NAMALWA (cell line): ENCODE results near the gene CDYL.
A peak's percentile ranks its signal among the peaks of the same experiment; 100 is the strongest.
"Not testable (repeated sequence)": the region's sequence is repeated elsewhere in the genome, so short reads cannot be mapped to it uniquely, and the experiment has no call there.

Experiments used
- DNase-seq: peaks from one replicate; pipeline ENCODE4 v3.0.0-alpha.2; 2015; ENCODE audit warnings: low spot score

The CDYL gene

DNA sequence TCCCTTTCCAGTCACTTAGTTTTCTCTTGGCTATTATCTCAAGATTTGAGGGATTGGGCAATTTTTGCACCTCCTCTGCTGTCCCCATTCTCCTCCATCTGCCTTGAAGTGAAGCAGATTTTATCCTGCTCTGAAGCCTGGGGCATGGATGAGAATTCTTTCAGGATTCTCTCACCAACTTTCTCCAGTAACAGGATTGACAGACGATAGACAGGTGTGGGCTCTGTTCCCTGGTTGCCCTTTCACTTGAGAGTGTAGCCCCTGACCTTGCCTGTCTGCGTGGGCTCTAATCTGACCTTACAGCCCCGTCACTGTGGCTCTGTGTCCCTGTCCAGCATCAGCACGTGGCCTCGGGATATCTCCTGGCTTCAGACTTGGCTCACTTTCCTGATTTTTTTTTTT, 27.1 kb downstream of the CDYL start:
- DNase-seq = no peak

DNA sequence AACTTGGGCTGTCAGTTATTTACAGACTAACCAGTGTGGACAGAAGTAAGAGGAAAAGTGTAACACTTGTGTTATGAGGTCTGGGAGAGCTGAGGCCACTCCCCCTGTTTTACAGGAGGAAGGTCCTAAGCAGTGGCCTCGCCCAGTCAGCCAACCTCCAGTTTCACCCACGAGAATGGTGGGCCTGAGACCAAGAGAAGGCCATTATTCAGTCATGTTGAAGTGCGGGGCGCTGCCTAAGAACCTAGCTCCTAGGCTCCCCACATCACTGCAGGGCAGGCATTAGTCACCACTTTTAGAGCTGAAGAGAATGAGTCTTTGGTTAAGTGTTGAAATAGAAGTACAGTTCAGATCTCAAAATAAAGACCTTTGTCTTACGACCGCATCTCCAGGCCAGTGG, 27.9 kb downstream of the CDYL start:
- no peak for DNase-seq

DNA sequence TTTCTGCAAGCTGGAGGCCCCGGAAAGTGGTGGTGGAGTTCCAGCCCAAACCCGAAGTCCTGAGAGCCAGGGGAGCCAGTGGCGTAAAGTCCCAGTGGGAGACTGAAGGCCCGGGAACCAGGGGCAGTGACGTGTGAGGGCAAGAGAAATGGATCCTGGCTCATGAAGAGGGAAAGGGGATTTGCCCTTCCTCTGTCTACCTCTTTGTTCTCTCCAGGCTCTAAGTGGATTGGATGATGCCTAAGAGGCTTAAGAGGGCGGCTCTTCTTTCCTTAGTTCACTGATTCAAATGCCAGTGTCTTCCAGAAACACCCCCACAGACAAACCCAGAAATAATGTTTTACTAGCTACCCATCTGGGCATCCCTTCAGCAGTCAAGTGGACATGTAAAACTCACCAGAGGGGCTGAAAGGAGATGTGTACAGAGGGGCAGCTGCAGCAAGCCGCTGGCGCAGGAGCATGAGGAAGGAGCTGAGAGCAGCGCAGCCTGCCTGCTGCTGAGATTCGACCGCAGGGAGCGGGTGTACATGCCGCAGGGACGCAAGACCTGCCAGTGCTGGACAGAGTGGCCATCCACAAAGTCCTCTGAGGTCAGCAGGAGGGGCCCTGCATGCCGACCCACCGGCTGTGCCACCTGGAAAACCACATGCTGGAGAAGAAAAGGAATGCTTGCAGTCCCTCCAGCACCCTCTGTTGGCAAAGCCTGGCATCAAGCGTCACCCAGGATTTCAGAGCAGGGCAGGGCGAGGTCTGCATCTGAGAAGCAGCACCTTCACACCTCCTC, 29.5 kb downstream of the CDYL start:
- peak; percentile 36 for DNase-seq

DNA sequence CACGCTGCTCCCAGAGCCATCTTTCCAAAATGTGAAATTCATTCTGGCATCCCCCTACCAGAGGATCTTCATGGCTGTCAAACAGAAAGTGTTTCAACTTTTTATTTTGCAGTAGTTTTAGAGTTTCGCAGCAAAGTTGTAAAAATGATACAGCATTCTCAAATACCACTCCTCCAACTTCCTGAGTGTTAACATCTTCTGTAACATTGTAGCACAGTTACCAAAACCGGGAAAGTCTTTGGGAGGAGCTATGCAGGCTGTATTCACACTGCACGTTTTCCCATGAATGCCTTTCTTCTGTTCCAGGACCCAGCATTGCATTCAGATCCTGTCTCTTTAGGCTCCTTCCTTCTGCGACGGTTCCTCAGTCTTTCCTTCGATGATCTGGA, 30.1 kb downstream of the CDYL start:
- DNase-seq = no peak

DNA sequence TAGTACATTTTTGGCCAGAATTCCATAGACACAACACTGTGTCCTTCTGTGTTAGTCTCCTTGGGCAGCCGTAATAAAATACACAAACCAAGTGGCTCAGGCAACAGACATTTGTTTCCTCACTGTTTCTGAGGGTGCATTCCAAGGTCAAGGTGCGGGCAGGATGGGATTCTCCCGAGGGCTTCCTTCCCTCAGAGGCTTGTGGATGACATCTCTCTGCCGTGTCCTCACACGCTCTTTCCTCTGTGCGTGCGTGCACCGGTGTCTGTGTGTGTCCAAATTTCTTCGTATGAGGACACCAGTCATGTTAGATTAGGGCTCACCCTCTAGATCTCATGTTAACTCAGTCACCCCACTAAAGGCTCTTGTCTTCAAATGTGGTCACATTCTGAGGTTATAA, 30.6 kb downstream of the CDYL start:
- no peak for DNase-seq

DNA sequence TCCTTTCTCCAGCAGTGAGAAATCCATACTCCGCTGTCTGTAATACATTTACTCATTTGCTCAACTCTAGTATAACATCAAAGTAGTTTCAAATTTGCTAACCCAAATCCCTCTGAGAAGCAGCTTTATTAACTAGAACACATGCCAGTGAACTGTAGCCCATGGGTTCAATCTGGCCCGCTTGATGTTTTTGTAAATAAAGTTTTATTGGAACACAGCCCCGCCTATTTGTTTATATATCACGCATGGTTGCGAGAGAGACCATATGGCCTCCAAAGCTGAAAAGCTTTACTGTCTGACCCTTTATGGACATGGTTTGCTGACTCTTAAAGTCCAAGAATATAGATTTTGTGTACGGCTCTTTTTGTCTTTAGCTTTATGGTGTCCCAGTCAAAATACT, 32.2 kb downstream of the CDYL start:
- DNase-seq = no peak

DNA sequence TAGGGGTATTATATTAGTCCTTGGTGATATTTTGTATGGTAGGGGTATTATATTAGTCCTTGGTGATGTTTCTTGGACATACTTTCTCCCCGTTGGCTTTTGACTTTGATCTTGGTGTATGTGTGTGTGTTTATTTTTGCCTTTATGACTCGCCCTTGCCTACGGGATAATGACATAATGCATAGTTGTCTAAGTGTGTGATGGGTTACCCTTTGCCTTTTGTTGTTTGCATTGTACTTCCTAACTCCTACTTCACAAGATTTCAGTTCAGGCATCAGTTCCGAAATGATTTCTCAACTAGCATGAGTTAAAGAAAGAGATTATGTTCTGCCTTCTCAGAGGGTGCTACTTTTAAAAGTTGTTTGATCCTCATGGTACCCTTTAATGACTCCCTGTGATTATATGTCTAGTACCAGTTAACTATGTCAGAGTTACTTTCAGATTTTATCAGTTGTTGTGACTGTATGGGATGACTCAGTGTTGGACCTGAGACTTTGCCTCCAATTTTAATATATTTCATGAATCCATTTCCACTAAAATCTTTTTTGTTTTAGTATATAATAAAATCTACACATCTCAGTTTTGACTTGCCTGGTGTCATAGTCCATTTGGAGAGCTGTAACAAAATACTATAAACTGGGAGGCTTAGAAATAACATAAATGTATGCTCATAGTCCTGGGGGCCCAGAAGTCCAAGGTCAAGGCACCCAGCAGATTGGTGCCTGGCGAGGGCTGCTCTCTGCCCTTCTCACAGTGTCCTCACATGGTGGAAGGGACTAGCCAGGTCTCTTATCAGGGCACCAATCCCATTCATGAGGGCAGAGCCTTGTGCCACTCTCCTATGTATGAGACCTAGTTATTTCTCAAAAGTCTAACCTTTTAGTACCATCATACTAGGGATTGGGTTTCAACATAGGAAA, 34.1 kb downstream of the CDYL start:
- DNase-seq = no peak

DNA sequence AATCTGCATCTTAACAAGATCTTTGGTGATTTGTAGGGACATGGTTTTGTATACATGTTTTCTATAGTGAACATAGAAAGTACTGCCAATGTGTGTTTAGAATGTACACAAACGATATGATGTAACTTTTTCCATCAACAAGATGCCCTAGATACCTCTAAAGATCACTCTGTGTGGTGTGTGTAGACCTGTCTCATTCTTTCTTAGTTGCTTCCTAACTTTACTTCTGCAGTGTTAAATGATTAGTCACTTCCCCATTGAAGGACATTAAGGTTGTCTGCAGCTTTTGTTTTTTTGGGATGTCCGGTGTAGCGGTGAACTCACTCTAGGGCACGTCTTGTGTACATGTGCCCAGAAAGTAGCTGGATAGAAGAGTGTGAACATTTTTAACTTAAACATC, 35.9 kb downstream of the CDYL start:
- no peak for DNase-seq

DNA sequence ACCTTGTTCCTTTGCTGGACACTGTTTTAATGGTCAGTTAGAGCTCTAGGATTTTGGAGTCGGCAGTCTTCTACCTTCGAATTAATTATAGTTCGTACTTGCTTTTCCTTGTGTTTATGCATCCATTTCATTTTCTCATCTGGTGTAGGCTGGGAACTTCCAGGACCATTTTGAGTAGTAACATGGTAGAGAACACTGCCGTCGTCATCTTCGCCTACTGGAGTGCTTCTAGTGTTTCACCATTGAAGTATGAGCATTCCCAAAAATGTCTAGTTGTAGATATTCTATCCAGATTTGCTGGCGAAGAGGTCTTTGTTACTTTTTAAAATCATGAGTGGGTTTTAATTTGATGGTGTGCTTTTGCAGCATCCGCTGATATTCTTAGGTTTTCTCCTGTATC, 36.9 kb downstream of the CDYL start:
- no peak for DNase-seq

DNA sequence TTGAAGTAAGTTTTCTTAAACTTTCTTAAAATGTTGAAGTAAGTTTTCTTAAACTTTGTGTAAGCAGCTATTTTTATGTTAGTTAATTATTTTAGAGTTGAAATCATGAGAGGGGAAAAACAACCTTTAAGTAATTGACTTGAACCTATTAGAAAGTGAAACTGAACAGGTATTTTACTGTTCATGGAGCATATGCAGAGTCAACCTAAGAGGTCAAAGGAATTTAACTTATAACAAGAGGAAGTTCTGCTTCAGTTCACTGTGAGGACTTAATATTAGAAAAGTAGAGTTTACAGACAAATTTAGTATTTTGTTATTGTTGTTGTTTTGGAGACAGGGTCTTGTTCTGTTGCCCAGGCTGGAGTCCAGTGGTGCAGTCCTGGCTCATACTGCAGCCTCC, 38.0 kb downstream of the CDYL start:
- DNase-seq = no peak

DNA sequence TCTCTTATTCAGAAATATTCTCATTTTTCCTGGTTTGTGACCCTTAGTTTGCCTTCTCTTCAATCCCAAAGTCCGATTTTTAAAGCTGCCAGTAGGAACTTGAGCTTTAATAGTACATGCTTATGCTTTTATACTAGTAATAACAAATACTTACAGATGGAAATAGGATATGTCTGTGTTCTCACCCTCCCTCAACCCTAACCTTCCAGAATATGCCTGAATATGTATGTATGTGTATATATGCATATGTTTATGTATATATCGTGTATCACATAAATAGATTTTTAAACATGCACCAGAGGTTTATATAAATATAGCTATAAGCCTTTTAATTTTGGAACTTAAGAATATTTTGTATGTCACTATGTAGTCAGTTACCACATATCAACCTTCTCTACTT, 38.8 kb downstream of the CDYL start:
- no peak for DNase-seq

DNA sequence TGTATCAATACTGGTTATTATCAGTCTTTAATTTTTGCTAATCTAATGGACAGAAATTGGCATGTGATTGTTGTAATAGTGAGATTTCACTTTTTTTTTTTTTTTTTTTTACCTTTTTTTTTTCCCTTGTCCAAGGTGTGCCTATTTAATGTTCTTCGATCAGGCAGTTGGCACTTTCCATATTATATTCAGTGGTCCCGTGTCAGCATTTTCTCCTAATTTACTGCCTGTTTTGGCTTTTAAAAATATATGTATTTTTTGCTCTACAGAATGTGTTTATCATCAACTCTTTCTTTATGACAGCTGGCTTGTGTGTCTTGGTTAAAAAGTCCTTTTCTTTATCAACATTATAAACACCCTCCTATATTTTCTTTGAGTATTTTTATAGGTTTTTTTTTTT, 39.4 kb downstream of the CDYL start:
- no peak for DNase-seq

DNA sequence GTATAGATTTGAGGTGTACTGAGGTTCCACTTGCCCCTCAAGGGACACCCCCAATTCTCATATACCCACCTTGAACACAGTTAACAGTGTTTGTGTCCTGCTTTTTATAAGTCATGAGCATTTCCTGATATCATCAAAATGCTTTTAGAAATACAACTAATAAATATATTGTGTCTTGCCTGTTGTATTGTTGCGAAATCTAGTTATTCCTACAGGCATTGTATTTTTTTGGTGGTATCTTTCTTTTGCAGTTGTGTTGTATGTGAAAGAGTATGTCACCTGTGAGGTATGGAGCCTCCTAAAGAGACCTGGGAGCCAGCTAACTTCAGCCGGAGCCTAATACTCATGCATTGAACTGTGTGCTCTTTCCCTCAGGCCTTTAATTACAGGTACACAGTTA, 40.7 kb downstream of the CDYL start:
- DNase-seq = no peak

DNA sequence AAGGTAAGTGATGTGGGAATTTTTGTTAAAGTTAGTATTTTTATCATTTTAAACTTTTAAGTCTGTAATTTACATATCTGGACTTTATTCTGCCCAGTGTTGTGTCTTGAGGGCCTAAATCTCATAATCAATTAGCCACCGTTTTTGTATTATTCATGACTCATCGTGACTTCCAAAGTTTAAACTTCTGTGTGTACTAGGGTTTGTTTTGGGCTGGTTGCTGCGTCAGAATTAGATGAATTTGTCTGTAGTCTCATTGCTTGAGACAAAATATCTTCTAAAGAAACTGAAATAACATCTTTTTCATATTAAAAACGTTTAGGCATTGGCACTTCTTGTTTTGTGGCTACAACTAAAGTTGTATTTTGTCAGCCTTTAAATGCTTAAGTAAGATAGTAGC, 41.3 kb downstream of the CDYL start:
- DNase-seq = no peak

DNA sequence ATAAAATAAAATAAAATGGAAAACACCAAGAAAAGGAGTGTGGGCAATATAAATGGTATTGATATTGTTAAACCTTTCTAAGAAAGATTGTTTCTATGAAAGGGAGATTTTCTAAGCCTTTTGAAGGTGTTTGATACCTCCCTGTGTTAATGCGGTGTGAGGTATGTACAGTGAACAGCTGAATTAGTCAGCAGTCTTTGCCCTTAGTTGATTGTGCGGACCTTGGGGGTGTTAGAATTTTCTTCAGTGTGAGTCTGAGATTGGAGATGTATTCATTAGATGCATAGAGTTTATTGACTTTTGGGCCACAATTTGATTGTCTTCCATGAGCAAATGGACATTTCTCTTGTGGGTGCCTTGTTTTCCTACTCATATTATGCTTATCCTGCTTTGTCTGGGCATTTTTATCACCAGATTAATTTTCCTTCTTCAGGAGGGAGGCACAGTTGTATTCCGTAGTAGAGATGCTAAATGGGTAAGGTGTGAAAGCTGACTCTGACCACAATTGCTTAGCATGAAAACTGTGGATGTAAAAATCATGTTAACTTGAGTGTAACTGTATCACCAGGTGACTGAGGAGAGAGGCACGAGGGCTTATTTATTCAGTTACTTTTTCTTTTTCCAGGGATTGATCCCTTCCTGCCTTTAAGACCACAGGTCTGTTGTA, 42.2 kb downstream of the CDYL start:
- DNase-seq = no peak

DNA sequence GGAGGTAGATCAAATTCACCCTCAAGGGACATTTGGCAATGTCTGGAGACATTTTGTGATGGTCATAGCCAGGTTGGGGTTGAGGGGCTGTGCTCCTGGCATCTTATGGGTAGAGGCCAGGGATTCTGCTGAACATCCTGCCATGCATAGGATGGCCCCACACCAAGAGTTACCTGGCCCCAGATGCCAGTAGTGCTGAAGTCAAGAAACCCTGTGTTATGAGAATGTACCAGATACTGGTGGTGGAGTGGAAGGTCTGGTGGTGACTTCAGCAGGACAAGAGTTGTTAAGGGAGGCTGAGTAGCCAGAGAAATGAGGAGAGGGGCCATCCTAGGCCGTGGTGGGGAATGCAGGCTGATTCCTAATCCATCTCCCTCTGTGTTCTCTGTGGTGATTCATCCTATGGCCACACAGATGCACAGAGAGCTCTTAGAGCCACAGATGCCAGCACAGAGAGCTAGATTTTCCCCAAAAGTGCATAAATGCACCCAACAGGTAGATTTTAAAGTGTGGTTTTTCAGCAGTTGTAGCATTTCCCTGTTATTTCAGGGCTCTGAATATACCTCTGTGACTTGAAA, 43.6 kb downstream of the CDYL start:
- DNase-seq = no peak

DNA sequence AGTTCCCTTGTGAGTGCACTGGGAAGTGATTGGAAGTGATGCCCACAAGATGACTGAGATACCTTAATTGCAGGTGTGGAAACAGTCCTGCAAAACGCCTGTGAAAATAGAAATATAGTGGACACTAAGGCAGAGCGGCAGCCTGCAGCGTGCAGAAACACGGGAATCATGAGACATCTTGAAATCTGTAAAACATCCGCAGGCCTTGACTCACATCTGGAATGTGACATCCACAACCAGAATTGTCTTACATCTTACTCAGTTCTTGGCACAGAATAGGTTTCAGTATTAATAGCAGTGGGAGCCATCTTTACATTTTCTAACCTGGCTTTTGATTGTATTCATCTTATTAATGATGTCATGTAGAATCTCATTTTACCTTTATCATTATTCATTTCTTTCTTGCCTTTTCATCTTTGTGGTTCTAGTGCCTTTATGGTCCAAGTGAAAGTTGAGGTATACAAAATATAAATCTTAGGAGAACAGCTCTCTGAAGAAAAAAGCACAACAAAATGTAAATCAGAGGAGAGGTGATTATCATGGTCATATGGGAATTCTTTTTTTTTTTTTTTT, 44.6 kb downstream of the CDYL start:
- DNase-seq = no peak

DNA sequence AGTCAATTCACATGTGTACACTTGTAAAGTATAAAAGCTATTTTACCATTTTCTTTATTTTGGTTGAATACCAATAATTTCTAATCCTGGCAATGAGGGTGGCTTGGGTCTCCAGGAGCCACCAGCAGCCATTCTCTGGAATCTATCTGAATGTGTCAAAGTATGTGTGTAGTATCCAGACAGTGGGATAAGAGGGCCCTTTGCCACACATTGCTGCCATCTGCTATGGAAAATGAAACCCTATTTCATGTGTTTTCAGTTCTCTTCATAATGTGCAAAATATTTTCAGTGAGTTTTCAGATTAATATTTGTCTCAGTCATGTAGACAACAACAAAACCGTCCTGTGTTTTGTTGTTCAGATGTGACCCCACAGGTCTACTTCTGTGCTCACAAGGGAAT, 46.3 kb downstream of the CDYL start:
- DNase-seq = no peak

DNA sequence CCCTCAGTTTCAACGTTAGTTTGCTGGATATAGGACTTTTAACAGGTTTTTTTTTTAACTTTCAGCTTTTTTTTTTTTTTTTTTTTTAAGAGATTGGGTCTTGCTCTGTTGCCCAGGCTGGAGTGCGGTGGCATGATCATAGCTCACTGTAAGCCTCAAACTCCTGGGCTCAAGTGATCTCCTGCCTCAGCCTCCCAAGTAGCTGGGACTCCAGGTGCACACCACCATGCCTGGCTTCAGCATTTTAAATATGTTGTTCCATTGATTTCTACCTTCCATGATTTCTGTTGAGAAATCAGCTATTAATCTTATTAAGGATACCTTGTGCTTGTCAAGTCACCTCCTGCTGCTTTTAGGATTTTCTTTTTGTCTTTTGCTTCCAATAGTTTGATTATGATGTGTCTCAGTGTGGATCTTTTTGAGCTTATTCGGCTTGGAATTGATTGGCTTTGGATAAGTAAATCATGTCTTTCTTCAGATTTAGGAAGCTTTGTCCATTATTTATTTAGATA, 52.0 kb downstream of the CDYL start:
- DNase-seq = no peak

DNA sequence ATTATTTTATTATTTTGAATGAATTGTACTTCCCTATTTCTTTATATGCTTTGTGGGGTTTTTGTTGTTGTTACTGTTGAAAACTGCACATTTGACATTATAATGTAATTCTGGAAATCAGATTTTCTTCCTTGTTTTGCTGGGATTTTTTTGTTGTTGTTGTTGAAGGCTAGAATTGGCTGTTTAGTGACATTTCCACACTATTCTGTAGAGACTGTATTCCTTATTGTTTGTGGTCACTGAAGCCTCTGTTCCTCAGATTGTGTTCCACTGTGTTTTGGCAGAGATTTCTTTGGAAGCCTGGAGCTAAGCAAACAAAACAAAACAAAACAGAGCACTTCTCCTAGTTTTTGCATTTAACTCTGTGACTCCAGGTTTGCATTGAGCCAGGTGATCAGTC, 52.9 kb downstream of the CDYL start:
- no peak for DNase-seq

DNA sequence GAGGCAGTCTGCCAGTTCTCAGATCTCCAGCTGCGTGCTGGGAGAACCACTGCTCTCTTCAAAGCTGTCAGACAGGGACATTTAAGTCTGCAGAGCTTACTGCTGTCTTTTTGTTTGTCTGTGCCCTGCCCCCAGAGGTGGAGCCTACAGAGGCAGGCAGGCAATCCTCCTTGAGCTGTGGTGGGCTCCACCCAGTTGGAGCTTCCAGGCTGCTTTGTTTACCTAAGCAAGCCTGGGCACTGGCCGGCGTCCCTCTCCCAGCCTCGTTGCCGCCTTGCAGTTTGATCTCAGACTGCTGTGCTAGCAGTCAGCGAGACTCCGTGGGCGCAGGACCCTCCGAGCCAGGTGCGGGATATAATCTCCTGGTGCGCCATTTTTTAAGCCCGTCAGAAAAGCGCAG, 59.3 kb downstream of the CDYL start:
- not testable (repeated sequence) for DNase-seq

DNA sequence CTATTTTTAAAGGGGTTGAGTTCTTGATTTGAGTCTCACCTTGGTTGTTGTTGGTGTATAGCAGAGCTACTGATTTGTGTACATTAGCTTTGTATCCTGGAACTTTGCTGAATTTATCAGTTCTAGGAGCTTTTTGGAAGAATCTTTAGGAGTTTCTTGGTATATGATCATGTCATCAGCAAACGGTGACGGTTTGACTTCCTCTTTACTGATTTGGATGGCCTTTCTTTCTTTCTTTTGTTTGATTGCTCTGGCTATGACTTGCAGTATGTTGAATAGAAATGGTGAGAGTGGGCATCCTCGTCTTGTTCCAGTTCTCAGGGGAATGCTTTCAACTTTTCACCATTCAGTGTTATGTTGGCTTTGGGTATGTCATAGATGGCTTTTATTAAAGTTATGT, 64.0 kb downstream of the CDYL start:
- no peak for DNase-seq
